ENCODE results near the gene ANKRD33B.
"Not testable (repeated sequence)": the region's sequence is repeated elsewhere in the genome, so short reads cannot be mapped to it uniquely, and the experiment has no call there.

ANKRD33B gene

DNA sequence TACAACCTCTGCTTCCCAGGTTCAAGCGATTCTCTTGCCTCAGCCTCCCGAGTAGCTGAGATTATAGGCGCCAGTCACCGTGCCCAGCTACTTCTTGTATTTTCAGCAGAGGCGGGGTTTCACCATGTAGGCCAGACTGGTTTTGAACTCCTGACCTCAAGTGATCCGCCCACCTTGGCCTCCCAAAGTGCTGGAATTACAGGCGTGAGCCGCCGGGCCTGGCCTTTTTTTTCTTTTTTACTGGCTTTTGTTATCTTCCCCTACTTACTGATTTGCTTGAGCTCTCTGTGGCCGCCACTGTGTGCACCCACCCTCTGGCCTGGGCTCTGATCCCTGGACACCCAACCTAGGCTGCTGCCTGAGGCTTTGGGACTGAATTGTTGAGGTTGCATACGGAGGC, 60.3 kb downstream of the ANKRD33B start:
- DNase-seq, result no peak

DNA sequence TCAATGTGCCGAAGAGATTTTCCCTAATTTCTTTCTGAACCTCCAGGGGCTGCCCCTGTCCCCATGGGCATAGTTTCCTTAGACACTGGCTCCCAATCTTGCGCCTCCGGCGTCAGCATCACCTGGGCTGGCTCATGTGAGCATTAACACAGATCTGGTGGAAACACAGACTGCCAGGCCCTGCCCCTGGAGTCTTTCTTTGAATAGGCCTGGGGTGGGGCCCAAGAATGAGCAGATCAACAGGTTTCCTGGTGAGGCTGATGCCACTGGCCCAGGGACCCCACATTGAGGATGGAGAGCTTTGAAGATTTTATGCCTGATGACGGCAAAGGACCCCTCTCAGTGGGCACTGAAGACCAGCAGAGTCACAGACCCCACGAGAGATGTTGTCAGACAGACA, 60.8 kb downstream of the ANKRD33B start:
- DNase-seq, result no peak

GRCh38 chr5:10625700-10626472, 62.0 kb downstream of the ANKRD33B start:
- DNase-seq, result no peak

GRCh38 chr5:10626473-10627013, 62.7 kb downstream of the ANKRD33B start:
- DNase-seq, result no peak

- DNase-seq, result no peak
These were observed 63.4 kb downstream of the ANKRD33B start for GRCh38 chr5:10627160-10627701.

DNA sequence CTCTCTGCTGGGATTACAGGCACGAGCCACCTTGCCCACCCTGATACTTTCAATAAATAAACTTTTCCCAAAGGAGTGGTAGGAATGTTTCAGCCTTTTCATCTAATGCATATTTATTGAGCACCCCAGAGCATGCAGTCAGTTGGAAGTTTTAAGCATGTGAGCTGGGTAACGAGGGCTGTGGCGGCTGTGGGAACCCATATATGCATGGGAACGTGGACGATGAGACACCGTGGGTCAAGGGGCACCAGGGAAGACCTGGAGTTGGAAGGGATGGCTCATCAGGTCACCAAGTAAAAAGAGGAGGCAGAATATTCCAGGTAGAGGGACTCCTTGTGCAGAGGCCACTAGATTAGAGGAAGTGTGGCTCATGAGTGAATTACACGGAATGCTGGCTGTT, 64.7 kb downstream of the ANKRD33B start:
- DNase-seq, result no peak

DNA sequence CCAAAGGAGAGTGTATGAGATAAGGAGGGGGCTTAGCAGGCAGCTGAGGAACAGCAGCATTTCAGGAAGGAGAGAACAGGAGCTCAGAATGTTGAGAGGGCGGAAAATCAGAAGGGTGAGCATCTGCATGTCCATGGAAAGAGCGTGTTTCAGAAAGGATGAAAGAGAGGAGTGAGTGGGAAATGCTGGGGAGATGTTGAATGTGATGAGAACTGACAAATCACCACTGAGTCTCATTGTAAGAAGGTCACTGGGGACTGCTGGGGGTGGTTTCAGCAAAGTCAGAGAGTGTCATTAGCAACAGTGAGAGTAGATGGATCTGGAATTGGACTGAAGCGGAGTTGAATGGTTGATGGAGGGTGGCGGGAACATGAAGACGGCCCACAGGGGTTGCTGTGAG, 65.8 kb downstream of the ANKRD33B start:
- no peak for DNase-seq

GRCh38 chr5:10630126-10630525, 66.3 kb downstream of the ANKRD33B start:
- DNase-seq, result no peak

GRCh38 chr5:10630744-10631143, 66.9 kb downstream of the ANKRD33B start:
- not testable (repeated sequence) for DNase-seq

GRCh38 chr5:10631316-10631996, 67.6 kb downstream of the ANKRD33B start:
- no peak for DNase-seq

GRCh38 chr5:10632110-10632761, 68.4 kb downstream of the ANKRD33B start:
- no peak for DNase-seq

DNA sequence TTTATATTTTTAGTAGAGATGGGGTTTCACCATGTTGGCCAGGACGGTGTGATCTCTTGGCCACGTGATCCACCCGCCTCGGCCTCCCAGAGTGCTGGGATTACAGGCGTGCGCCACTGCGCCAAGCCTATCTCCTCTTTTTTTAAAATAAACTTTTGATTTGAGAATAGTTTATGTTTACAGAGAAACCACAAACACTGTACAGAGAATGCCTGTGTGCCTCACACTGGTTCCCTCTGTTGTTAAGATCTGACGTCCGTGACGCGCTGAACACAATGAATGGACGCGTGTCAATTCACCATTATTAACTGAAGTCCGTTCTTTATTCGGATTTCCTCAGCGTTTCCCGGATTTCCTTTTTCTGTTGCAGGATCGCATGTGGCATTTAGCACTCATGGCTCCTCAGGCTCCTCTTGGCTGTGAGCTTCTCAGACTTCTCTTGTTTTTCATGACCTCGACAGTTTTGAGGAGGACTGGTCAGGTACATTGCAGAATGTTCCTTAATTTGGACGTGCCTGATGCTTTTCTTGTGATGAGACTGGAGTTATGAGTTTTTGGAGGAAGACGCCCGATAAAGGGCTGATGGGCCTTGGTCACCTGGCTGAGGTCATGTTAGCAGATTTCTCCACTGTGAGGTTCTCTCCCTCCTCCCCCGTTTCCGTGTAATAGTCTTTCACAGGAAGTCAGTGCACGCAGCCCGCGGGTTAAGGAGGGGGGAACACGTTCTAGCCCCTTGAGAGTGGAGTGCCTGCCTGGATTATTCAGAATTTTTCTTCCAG, 69.6 kb downstream of the ANKRD33B start:
- peak; percentile 23 for DNase-seq

- DNase-seq, result no peak
These were observed 70.2 kb downstream of the ANKRD33B start for GRCh38 chr5:10634050-10634449.

GRCh38 chr5:10634562-10634961, 70.7 kb downstream of the ANKRD33B start:
- DNase-seq, result no peak

DNA sequence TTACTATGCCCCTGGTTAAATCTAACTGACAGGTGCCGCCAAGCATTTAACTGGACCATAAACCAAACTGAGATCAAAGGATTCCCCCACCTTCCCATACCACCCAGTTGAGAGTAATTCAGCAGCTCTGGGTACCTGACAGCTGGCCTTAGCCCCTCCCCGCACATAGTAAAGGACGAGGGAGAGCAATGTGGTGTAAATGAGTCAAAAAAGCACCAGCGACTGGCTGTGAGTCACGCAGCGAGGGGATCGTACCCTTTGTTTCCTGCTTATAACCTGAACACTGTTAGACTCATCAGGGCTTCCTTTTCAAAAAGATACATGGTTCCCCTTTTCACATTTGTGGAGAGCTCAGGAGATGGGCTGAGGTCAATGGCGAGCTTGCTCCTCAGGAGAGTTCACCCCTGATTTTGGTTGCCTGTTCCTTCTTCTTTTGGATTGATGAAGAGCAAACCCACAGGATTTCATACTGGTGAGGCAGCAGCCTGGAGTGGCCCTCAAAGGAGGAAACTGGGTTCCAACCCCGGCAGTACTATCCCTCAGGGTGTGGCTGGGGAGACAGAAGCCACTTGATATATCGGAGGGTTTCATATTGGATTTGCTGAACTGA, 71.5 kb downstream of the ANKRD33B start:
- DNase-seq, result peak; percentile 41

- no peak for DNase-seq
These were observed 72.0 kb downstream of the ANKRD33B start for GRCh38 chr5:10635867-10636350.

DNA sequence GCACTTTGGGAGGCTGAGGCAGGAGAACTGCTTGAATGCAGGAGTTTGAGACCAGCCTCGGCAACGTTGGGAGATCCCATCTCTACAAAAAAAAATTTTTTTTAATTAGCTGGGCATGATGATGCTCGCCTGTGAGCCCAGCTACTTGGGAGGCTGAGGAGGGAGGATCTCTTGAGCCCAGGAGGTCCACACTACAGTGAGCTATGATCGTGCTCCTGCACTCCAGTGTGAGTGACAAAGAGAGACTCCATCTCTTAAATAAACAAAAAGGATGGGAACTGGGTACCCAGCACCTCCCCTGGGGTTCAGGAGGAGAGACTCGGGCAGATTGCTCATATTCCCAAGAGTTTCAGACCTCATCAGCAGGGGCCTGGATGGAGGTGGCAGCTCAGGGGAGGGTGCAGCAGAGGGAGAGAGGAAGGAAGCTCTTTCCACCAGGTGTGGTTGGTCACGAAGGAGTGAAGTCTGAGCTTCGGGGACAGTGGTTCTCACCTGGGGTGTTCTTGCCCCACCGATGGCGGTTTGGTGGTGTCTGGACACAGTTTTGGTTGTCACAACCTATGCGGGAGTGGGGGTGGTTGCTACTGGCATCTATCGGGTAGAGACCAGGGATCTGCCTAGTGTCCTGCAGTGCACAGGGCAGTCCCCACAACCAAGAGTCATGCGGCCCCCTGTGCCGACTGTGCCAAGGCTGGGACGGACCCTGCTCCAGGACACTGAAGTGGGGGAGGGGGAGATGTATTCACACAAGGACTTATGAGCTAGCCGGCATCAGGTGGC, 72.7 kb downstream of the ANKRD33B start:
- DNase-seq, result no peak

- DNase-seq, result no peak
These were observed 74.1 kb downstream of the ANKRD33B start for GRCh38 chr5:10637944-10638343.

- not testable (repeated sequence) for DNase-seq
These were observed 74.9 kb downstream of the ANKRD33B start for GRCh38 chr5:10638723-10639122.

DNA sequence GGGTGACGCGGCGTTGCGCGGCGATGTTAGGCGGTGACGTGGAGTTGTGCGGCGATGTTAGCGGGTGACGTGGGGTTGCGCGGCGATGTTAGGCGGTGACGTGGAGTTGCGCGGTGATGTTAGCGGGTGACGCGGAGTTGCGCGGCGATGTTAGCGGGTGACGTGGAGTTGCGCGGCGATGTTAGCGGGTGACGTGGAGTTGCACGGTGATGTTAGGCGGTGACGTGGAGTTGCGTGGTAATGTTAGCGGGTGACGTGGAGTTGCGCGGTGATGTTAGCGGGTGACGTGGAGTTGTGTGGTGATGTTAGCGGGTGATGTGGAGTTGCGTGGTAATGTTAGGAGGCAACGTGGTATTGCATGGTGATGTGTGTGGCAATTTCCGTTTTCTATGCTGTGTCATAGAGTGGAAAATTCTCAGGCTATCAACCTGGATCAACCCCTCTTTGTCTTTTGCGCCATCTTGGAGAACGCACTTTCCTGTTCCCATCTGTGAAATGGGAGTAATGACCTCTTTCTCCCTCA, 76.0 kb downstream of the ANKRD33B start:
- DNase-seq, result no peak

GRCh38 chr5:10642367-10642766, 78.5 kb downstream of the ANKRD33B start:
- no peak for DNase-seq
